A549 (cell line): ENCODE results near the gene ITGA1. TPM values are rescaled to one million over a fixed set of nuclear protein-coding genes. Genes with fewer than 3 reads are reported as not detected.

Source experiments
- ATAC-seq, 2 experiments: fragments of 200-7000 bp in 1 of 2; fragments of >200 bp in 1 of 2; cut with Nextera tagmentation in 1 of 2; cut with Tn5 transposase in 1 of 2; 3 replicates each; pipeline versions ENCODE4 v1.8.0 to v1.9.1; 2018 to 2020; ENCODE audit warnings: mild to moderate bottlenecking in 1 of 2, moderate library complexity in 1 of 2
- CTCF ChIA-PET: fragments of 300-600 bp; sonication (Branson Sonifier 250); formaldehyde crosslinking; extraction: SDS; loops from one replicate; lab custom pipeline; 2021; ENCODE audit warnings: antibody characterized with exemption, inconsistent platforms; lab: Yijun Ruan, JAX
- POLR2A ChIA-PET: fragments of 350-600 bp; formaldehyde crosslinking; extraction: SDS; loops from one replicate; lab custom pipeline; 2021; ENCODE audit warnings: antibody characterized with exemption, inconsistent platforms; lab: Yijun Ruan, JAX
- DNase-seq, 2 experiments: peaks; one replicate each; pipeline versions ENCODE4 v3.0.0 to v3.0.0-alpha.2; 2011 to 2016; ENCODE audit warnings: low read depth in 1 of 2, low spot score in 1 of 2
- FAIRE-seq: peaks from 2 replicates; lab custom pipeline; 2011; peaks lifted over from hg19 to GRCh38; lab: Jason Lieb, UNC
- H3K27ac ChIP-seq, 2 experiments: fragments of >200 bp; sonication (Bioruptor Twin); formaldehyde crosslinking; 3 replicates each; pipeline ENCODE4 v1.5.1; 2016 to 2017
- H3K4me1 ChIP-seq: fragments of >200 bp; sonication (Bioruptor Twin); formaldehyde crosslinking; 3 replicates; pipeline ENCODE4 v1.6.1; 2016
- H3K4me2 ChIP-seq: fragments of >200 bp; sonication (Bioruptor Twin); formaldehyde crosslinking; 3 replicates; pipeline ENCODE4 v1.6.1; 2016
- H3K4me3 ChIP-seq: fragments of >200 bp; sonication (Bioruptor Twin); formaldehyde crosslinking; 3 replicates; pipeline ENCODE4 v1.5.1; 2016
- H3K9me3 ChIP-seq: fragments of >200 bp; sonication (Bioruptor Twin); formaldehyde crosslinking; 3 replicates; pipeline ENCODE4 v1.6.1; 2016
- BCL3 ChIP-seq: fragments of >200 bp; sonication (Bioruptor Twin); formaldehyde crosslinking; IDR thresholded peaks from 3 replicates; pipeline ENCODE4 v1.6.1; 2016
- BHLHE40 ChIP-seq: IDR thresholded peaks from 2 replicates; pipeline ENCODE4 v1.6.1; 2012; ENCODE audit warnings: low read depth, low read length, inconsistent platforms
- CBX2 ChIP-seq: fragments of 200-600 bp; sonication (generic); IDR thresholded peaks from 2 replicates; pipeline ENCODE4 v1.6.1; 2016; ENCODE audit warnings: low read depth, mild to moderate bottlenecking, borderline replicate concordance
- CBX8 ChIP-seq: fragments of 200-600 bp; sonication (generic); IDR thresholded peaks from 2 replicates; pipeline ENCODE4 v1.6.1; 2016
- CHD2 ChIP-seq: fragments of 150-350 bp; IDR thresholded peaks from 2 replicates; pipeline ENCODE4 v1.6.1; 2014; ENCODE audit warnings: low read length; ENCODE audit not compliant: partially characterized antibody
- CTCF ChIP-seq: fragments of >200 bp; sonication (Bioruptor Twin); formaldehyde crosslinking; IDR thresholded peaks from 3 replicates; pipeline ENCODE4 v1.5.1; 2016
- EHF ChIP-seq: fragments of 250-450 bp; sonication (Bioruptor Pico); IDR thresholded peaks from 2 replicates; pipeline ENCODE4 v1.5.0; 2020; ENCODE audit warnings: mild to moderate bottlenecking
- FOSL2 ChIP-seq, 2 experiments: fragments of 450-650 bp in 1 of 2; fragments of >200 bp in 1 of 2; sonication (Bioruptor Twin) in 1 of 2; formaldehyde crosslinking; IDR thresholded peaks; 2 replicates each; pipeline versions ENCODE4 v1.5.0 to v1.6.1; 2016 to 2020; ENCODE audit warnings: mild to moderate bottlenecking in 1 of 2, moderate library complexity in 1 of 2
- HDAC2 ChIP-seq: fragments of 200-600 bp; sonication (generic); IDR thresholded peaks from 2 replicates; pipeline ENCODE4 v1.6.1; 2016
- HES2 ChIP-seq: fragments of >200 bp; sonication (Bioruptor Twin); formaldehyde crosslinking; IDR thresholded peaks from 2 replicates; pipeline ENCODE4 v1.6.1; 2016
- HEYL ChIP-seq: fragments of 250-450 bp; sonication (Bioruptor Pico); IDR thresholded peaks from 2 replicates; pipeline ENCODE4 v1.8.0; 2021; ENCODE audit warnings: mild to moderate bottlenecking, moderate library complexity
- HMGXB4 ChIP-seq: fragments of 250-450 bp; sonication (Bioruptor Pico); IDR thresholded peaks from 2 replicates; pipeline ENCODE4 v1.5.0; 2021; ENCODE audit warnings: mild to moderate bottlenecking, moderate library complexity, borderline replicate concordance
- HOXB5 ChIP-seq: fragments of 250-450 bp; sonication (Bioruptor Pico); IDR thresholded peaks from 2 replicates; pipeline ENCODE4 v1.5.0; 2020; ENCODE audit warnings: mild to moderate bottlenecking, moderate library complexity
- MAZ ChIP-seq: fragments of 150-350 bp; IDR thresholded peaks from 2 replicates; pipeline ENCODE4 v1.6.1; 2014; ENCODE audit warnings: antibody characterized with exemption, low read depth, low read length, borderline replicate concordance
- MYC ChIP-seq: IDR thresholded peaks from 2 replicates; pipeline ENCODE4 v1.6.1; 2012; ENCODE audit warnings: mild to moderate bottlenecking, inconsistent platforms, low read length, improper control_type of control experiment, borderline replicate concordance
- NFE2L2 ChIP-seq: fragments of 150-350 bp; conservative IDR thresholded peaks from 2 replicates; pipeline ENCODE4 v1.6.1; 2014; ENCODE audit warnings: low read length
- NPAS2 ChIP-seq: fragments of 250-450 bp; sonication (Bioruptor Pico); IDR thresholded peaks from 2 replicates; pipeline ENCODE4 v1.8.0; 2022; ENCODE audit warnings: mild to moderate bottlenecking, moderate library complexity, borderline replicate concordance
- PBX3 ChIP-seq: IDR thresholded peaks from 2 replicates; pipeline ENCODE4 v1.6.1; 2012
- POLR2A ChIP-seq: IDR thresholded peaks from 2 replicates; pipeline ENCODE4 v1.6.1; 2012; ENCODE audit warnings: mild to moderate bottlenecking, low read length
- RFX5 ChIP-seq: fragments of 450-650 bp; IDR thresholded peaks from 2 replicates; pipeline ENCODE4 v1.7.1; 2014; ENCODE audit warnings: antibody characterized with exemption, mild to moderate bottlenecking, moderate library complexity
- SMC3 ChIP-seq: fragments of >200 bp; sonication (Bioruptor Twin); formaldehyde crosslinking; IDR thresholded peaks from 3 replicates; pipeline ENCODE4 v1.6.1; 2018; ENCODE audit warnings: inconsistent platforms
- TFCP2L1 ChIP-seq: fragments of 250-450 bp; sonication (Bioruptor Pico); IDR thresholded peaks from 2 replicates; pipeline ENCODE4 v1.5.0; 2021; ENCODE audit warnings: mild to moderate bottlenecking
- TP53 ChIP-seq: fragments of 250-450 bp; sonication (Bioruptor Pico); IDR thresholded peaks from 2 replicates; pipeline ENCODE4 v1.5.0; 2021; ENCODE audit warnings: mild to moderate bottlenecking, moderate library complexity
- USF2 ChIP-seq: fragments of 450-650 bp; IDR thresholded peaks from 2 replicates; pipeline ENCODE4 v1.6.1; 2014; ENCODE audit warnings: antibody characterized with exemption
- ZSCAN20 ChIP-seq: fragments of 250-450 bp; sonication (Bioruptor Pico); IDR thresholded peaks from 2 replicates; pipeline ENCODE4 v1.8.0; 2022; ENCODE audit warnings: mild to moderate bottlenecking, moderate library complexity
- WGBS: methylation state at CpG from one replicate; pipeline ENCODE4 v1.1.6; 2017; ENCODE audit errors: missing lambda C conversion rate; 5-methylcytosine and 5-hydroxymethylcytosine counted together
- polyA plus RNA-seq, 4 experiments: library from polyadenylated mRNA; depleted of rRNA in 3 of 4; stranded (reverse); fragments of >200 nt; fragmentation: RNase III in 1 of 4; extraction: RNeasy Plus Mini Kit Qiagen cat#74134 plus additional on column Dnase treatment in 1 of 4; gene quantifications; 2 replicates in 3 of 4; 3 replicates in 1 of 4; pipeline ENCODE4 v1.2.3, GENCODE V29; 2011 to 2017

The ITGA1 gene
- polyA plus RNA-seq, 2 of the 4 experiments (the other 2 are of a cell fraction) = 1.5 to 5.5 TPM

GRCh38 chr5:52800394-52801213 is 12.9 kb downstream of the ITGA1 start (continued):
- TF ChIP-seq FOSL2 (IDR thresholded peaks at IDR 0.05) = no peak
- peak; percentile 16; the same call in 1 of the 2 replicates for TF ChIP-seq FOSL2 (CRISPR knock-in tag; IDR thresholded peaks at IDR 0.05)
- TF ChIP-seq MAZ = no peak
- TF ChIP-seq BHLHE40 = no peak
- TF ChIP-seq EHF (CRISPR knock-in tag) = no peak
- TF ChIP-seq CHD2 = no peak
- no peak for TF ChIP-seq HES2
- TF ChIP-seq SMC3 = no peak
- TF ChIP-seq TP53 (CRISPR knock-in tag) = no peak

- no peak for FAIRE-seq
- Histone ChIP-seq H3K4me3 (peak overlapping the region; percentile 71), H3K4me1 (peaks cover 32% of the 10 kb centered on the region), H3K27ac (peak overlapping the region; percentile 91 to 96), H3K9me3 (no peaks in the 10 kb centered on the region), H3K4me2 (peak overlapping the region; percentile 83)
- TF ChIP-seq TP53 (CRISPR knock-in tag) (no peak), MAZ (no peak), HOXB5 (CRISPR knock-in tag) (no peak), BCL3 (no peak), ZSCAN20 (CRISPR knock-in tag) (no peak), HDAC2 (no peak), RFX5 (no peak), CTCF (no peak), NFE2L2 (no peak), HEYL (CRISPR knock-in tag) (no peak), MYC (no peak), POLR2A (no peak), HMGXB4 (CRISPR knock-in tag) (no peak), NPAS2 (no peak), CBX8 (no peak), TFCP2L1 (CRISPR knock-in tag) (no peak), CBX2 (no peak), PBX3 (no peak), BHLHE40 (no peak), USF2 (no peak)
- ChIA-PET CTCF (interaction anchor here (1.2 to 3.2 kb wide), 4 partner anchors 9 to 114 kb away, joined by 3 to 11 read pairs (median 4); partner anchors contain the start of genes ITGA1 and PELO), POLR2A (no interaction called here)
- ATAC-seq = peak in 1 of 2 experiments; percentile 13; a peak in 1 of 6 replicates
- peak in 1 of 2 experiments; percentile 11 for DNase-seq
- WGBS = 8% methylated on average over 8 of the region's 8 CpGs
Observed at GRCh38 chr5:52801329-52801728, 13.6 kb downstream of the ITGA1 start.
